ENCODE measurements around the gene PKN3.

The PKN3 gene

DNA sequence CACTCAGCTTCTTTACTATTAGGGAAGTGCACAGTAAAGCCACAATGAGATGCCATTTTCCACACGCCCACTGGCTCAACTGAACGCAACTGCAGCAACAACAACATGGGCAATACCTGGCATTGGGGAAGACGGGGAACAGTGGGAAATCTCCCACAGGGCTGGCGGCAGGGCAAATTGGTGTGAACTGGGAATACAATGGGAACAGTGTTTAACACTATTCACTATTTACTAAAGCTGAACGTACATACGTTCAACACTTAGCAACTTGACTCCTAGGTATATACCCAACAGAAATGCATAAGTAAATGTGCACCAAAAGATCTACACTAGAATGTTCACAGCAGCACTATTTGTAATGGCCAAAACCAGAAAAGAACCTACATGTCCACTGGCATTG is 55.3 kb downstream of the PKN3 start:
- DNase-seq (ENCODE audit: low read depth) = no peak
- TF ChIP-seq, protein P1, sequence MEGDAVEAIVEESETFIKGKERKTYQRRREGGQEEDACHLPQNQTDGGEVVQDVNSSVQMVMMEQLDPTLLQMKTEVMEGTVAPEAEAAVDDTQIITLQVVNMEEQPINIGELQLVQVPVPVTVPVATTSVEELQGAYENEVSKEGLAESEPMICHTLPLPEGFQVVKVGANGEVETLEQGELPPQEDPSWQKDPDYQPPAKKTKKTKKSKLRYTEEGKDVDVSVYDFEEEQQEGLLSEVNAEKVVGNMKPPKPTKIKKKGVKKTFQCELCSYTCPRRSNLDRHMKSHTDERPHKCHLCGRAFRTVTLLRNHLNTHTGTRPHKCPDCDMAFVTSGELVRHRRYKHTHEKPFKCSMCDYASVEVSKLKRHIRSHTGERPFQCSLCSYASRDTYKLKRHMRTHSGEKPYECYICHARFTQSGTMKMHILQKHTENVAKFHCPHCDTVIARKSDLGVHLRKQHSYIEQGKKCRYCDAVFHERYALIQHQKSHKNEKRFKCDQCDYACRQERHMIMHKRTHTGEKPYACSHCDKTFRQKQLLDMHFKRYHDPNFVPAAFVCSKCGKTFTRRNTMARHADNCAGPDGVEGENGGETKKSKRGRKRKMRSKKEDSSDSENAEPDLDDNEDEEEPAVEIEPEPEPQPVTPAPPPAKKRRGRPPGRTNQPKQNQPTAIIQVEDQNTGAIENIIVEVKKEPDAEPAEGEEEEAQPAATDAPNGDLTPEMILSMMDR (IDR thresholded peaks at IDR 0.05; ENCODE audit: low read depth, low read length) = no peak
- TF ChIP-seq, protein P2, sequence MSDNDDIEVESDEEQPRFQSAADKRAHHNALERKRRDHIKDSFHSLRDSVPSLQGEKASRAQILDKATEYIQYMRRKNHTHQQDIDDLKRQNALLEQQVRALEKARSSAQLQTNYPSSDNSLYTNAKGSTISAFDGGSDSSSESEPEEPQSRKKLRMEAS (IDR thresholded peaks at IDR 0.05; ENCODE audit: low read depth, low read length) = no peak
- TF ChIP-seq POLR2A (IDR thresholded peaks at IDR 0.05; ENCODE audit: extremely low read depth, insufficient read length) (no peak), MYC (IDR thresholded peaks at IDR 0.05; ENCODE audit: low read depth, low read length) (no peak)
- no peak overlapping the region for H3K4me3 ChIP-seq (ENCODE audit: low read depth, low read length)

DNA sequence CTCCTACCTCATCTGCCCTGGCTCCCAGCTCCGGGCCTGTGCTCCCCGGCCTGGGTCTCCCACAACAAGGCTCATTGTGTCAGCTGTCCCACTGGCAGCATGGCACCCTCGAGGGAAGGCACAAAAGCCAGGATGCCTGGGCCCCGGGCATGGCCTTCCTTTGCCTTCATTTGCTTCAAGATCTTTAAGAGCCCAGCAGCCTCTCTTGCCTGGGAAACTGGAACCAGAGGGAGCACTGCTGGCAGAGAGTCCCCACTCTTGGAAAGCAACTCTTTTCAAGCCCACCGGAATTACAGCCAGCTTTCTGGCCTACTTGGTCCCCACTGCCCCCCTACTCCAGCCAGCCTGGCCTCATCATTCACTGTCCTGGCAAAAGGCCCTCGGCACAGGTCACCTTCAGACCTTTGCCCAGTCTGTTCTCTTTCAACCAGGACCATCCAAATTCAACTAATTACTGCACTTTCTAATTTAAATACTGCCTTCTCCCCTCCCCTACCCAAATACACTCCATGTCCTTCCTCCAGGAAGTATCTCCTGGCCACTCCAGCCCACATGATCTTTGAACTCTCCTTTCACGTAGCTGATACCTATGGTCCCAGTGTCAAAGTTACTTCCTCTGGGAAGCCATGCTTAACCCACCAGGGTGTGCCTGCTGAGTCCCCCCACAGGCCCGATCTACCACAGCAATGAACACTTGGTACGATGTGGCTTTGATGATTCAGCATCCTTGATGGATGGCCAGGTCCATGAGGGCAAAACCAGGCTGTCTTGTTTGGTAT is 60.6 kb downstream of the PKN3 start:
- no peak overlapping the region for H3K4me3 ChIP-seq (ENCODE audit: low read depth, low read length)
- no peak for DNase-seq (ENCODE audit: low read depth)
- TF ChIP-seq, protein P2 (IDR thresholded peaks at IDR 0.05; ENCODE audit: low read depth, low read length) = no peak
- TF ChIP-seq, protein P1 (IDR thresholded peaks at IDR 0.05; ENCODE audit: low read depth, low read length) = no peak
- no peak for TF ChIP-seq POLR2A (IDR thresholded peaks at IDR 0.05; ENCODE audit: extremely low read depth, insufficient read length)
- no peak for TF ChIP-seq MYC (IDR thresholded peaks at IDR 0.05; ENCODE audit: low read depth, low read length)

DNA sequence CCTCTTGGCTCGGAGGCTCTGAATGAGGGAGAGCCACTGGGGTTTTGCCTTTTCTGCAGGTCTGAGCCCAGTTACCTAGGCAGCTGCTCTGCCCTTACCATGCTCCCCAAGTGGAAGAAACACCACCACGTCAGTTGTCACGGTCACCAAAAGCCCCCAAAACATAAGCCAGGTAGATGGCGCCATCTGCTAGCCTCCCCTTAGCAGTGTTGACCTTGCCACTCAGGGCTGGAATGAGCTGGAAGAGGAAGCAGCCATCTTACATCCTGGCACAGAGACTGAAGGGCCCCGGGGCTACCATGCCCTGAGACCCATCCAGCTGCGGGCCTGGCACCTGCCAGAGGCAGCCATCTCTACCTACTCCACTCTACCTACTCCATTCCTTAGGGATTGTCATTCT is 62.1 kb downstream of the PKN3 start:
- TF ChIP-seq, protein P2 (IDR thresholded peaks at IDR 0.05; ENCODE audit: low read depth, low read length) = no peak
- TF ChIP-seq MYC (IDR thresholded peaks at IDR 0.05; ENCODE audit: low read depth, low read length) = no peak
- TF ChIP-seq POLR2A (IDR thresholded peaks at IDR 0.05; ENCODE audit: extremely low read depth, insufficient read length) = no peak
- TF ChIP-seq, protein P1 (IDR thresholded peaks at IDR 0.05; ENCODE audit: low read depth, low read length) = peak; percentile 7
- no peak overlapping the region for H3K4me3 ChIP-seq (ENCODE audit: low read depth, low read length)
- peak; percentile 34 for DNase-seq (ENCODE audit: low read depth)

DNA sequence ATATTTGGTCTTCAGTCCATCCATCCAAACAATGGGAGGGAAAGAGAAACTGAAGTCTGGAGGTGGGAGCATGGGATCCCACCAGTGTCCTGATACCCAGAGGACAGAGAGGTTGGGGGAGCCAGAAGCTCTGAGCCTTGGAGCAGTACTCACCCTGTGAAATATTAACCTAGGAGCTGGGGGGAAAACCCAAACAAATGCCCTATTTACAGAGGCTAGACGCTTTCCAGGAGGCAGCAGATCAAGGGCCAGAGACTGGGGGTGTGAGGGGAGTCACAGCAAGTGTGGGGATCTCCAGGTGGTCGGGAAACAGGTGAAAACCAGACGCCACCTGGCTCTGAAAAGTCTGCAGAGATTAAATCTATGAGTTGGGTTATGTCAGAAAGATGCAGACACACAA is 63.2 kb downstream of the PKN3 start:
- no peak for TF ChIP-seq MYC (IDR thresholded peaks at IDR 0.05; ENCODE audit: low read depth, low read length)
- TF ChIP-seq, protein P1 (IDR thresholded peaks at IDR 0.05; ENCODE audit: low read depth, low read length) = no peak
- TF ChIP-seq, protein P2 (IDR thresholded peaks at IDR 0.05; ENCODE audit: low read depth, low read length) = no peak
- no peak for TF ChIP-seq POLR2A (IDR thresholded peaks at IDR 0.05; ENCODE audit: extremely low read depth, insufficient read length)
- no peak overlapping the region for H3K4me3 ChIP-seq (ENCODE audit: low read depth, low read length)
- no peak for DNase-seq (ENCODE audit: low read depth)

DNA sequence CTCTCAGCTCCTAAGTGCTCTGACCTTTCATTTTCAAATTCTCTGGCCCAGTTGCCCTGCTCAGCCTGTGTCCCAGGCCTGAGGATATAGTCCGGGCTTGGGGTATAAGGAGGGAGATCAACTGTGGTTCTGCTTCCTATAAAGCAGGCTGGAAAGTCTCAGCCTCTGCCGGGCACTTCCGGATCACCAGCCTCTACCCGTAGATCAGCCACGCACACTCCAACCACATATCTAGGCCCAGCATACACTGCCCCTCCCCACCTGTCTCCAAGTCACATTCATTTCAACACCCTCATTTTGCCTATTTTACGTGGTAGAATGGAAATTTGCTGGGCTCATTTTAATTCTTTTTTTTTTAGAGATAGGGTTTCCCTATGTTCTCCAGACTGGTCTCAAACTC is 66.3 kb downstream of the PKN3 start:
- DNase-seq (ENCODE audit: low read depth) = no peak
- TF ChIP-seq MYC (IDR thresholded peaks at IDR 0.05; ENCODE audit: low read depth, low read length) = no peak
- TF ChIP-seq, protein P2 (IDR thresholded peaks at IDR 0.05; ENCODE audit: low read depth, low read length) = no peak
- no peak for TF ChIP-seq POLR2A (IDR thresholded peaks at IDR 0.05; ENCODE audit: extremely low read depth, insufficient read length)
- TF ChIP-seq, protein P1 (IDR thresholded peaks at IDR 0.05; ENCODE audit: low read depth, low read length) = no peak
- no peak overlapping the region for H3K4me3 ChIP-seq (ENCODE audit: low read depth, low read length)

Measured in NB4 (cell line).